Middle frontal gyrus (tissue), 1 donor: ENCODE data around the gene WNT2.
"Not testable (repeated sequence)": the region's sequence is repeated elsewhere in the genome, so short reads cannot be mapped to it uniquely, and the experiment has no call there.

Source experiments
- DNase-seq: peaks from one replicate; pipeline ENCODE4 v3.0.0-alpha.2; 2015; ENCODE audit warnings: low spot score; ENCODE audit errors: extremely low spot score

The WNT2 gene

GRCh38 chr7:117264716-117265115, 58.1 kb downstream of the WNT2 start:
- DNase-seq = no peak

GRCh38 chr7:117262546-117262945, 60.3 kb downstream of the WNT2 start:
- DNase-seq = no peak

- DNase-seq = no peak
These were observed 63.2 kb downstream of the WNT2 start for GRCh38 chr7:117259615-117260014.

- DNase-seq = no peak
These were observed 71.2 kb downstream of the WNT2 start for GRCh38 chr7:117251687-117252086.

GRCh38 chr7:117250801-117251200, 72.1 kb downstream of the WNT2 start:
- no peak for DNase-seq

GRCh38 chr7:117250245-117250644, 72.6 kb downstream of the WNT2 start:
- no peak for DNase-seq

GRCh38 chr7:117249696-117250095, 73.2 kb downstream of the WNT2 start:
- DNase-seq = no peak

GRCh38 chr7:117248829-117249228, 74.0 kb downstream of the WNT2 start:
- DNase-seq = no peak

GRCh38 chr7:117247809-117248208, 75.0 kb downstream of the WNT2 start:
- DNase-seq = no peak

GRCh38 chr7:117245703-117246102, 77.2 kb downstream of the WNT2 start:
- DNase-seq = not testable (repeated sequence)

GRCh38 chr7:117243390-117243789, 79.5 kb downstream of the WNT2 start:
- DNase-seq = no peak

- no peak for DNase-seq
These were observed 81.8 kb downstream of the WNT2 start for GRCh38 chr7:117241088-117241487.

- no peak for DNase-seq
These were observed 83.9 kb downstream of the WNT2 start for GRCh38 chr7:117238937-117239336.

GRCh38 chr7:117238472-117238871, 84.4 kb downstream of the WNT2 start:
- no peak for DNase-seq

GRCh38 chr7:117237646-117238045, 85.2 kb downstream of the WNT2 start:
- no peak for DNase-seq

- DNase-seq = no peak
These were observed 91.9 kb downstream of the WNT2 start for GRCh38 chr7:117231047-117231359.

GRCh38 chr7:117230276-117231046, 92.4 kb downstream of the WNT2 start:
- no peak for DNase-seq

GRCh38 chr7:117229350-117229749, 93.5 kb downstream of the WNT2 start:
- no peak for DNase-seq

GRCh38 chr7:117227091-117227490, 95.8 kb downstream of the WNT2 start:
- DNase-seq = no peak

- no peak for DNase-seq
These were observed 97.3 kb downstream of the WNT2 start for GRCh38 chr7:117225536-117225935.
